HG02759 (cell line): ENCODE measurements around the gene HOXD12.

Experiments used
- ATAC-seq: cut with Tn5 transposase; IDR thresholded peaks from one replicate; pipeline ENCODE4 v1.9.1; 2021; ENCODE audit warnings: mild to moderate bottlenecking, moderate library complexity; ENCODE audit not compliant: unreplicated experiment

HOXD12 gene

GRCh38 chr2:176147210-176147799, 47.7 kb downstream of the HOXD12 start:
- ATAC-seq, result no peak

GRCh38 chr2:176147800-176148496, 48.4 kb downstream of the HOXD12 start:
- ATAC-seq, result no peak

- ATAC-seq, result no peak
These were observed 49.3 kb downstream of the HOXD12 start for GRCh38 chr2:176148751-176149421.

DNA sequence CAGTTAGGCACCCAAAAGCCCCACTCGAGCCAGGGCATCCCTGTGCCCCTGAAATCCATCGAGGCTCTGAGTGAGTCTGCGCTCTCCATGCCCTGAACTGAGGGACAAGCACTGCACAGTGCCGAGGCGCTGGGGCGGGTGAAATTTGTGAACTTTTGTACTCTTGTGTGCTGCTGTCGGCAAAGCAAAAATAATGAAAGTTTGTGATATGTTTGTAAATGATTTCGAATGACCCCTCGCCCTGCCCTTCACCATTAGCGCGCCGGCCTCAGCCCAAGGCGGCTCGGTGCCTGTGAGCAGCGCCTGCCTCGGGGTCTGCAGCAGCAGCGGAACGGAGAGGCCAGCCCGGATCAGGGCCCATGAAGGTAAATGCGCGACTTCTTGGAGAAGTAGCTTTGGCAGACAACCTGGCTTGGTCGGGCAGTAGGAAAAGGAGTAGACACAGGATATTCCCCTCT, 49.9 kb downstream of the HOXD12 start:
- ATAC-seq, result no peak

GRCh38 chr2:176149939-176150583, 50.5 kb downstream of the HOXD12 start:
- no peak for ATAC-seq

GRCh38 chr2:176150584-176151441, 51.2 kb downstream of the HOXD12 start:
- no peak for ATAC-seq

DNA sequence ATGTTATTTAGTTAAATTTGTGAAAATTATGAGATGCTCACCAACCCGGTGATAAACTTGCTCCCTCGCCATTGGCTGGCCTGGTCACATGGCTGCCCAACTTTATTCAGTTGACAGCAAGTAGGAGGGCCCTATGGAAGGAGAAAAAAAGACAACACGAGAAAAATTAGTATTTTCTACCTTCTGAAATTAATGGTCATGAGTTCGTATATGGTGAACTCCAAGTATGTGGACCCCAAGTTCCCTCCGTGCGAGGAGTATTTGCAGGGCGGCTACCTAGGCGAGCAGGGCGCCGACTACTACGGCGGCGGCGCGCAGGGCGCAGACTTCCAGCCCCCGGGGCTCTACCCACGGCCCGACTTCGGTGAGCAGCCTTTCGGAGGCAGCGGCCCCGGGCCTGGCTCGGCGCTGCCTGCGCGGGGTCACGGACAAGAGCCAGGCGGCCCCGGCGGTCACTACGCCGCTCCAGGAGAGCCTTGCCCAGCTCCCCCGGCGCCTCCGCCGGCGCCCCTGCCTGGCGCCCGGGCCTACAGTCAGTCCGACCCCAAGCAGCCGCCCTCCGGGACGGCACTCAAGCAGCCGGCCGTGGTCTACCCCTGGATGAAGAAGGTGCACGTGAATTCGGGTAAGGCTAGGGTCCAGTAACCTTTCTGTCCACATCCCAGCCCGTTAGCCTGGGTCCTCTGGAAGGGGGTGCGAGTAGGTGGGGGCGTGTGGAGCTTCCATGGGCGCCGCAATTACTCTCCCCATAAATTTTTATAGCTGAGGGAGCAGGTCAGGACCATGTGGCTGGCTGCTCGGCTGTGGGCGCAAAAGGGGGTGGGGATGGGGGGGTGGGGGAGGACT, 52.1 kb downstream of the HOXD12 start, which contains the start of gene HOXD4:
Gene HOXD4 (plus strand): TSS at position 109 of the 846 bp plus-strand sequence. CDS start 84 bp downstream, at position 193.
- no peak for ATAC-seq
